Activated CD4-positive, CD25-positive, alpha-beta regulatory T cell treated with anti-CD3 and anti-CD28 coated beads, Interleukin-2, amount 50 U/mL, for 72 hours (primary cell): ENCODE data around the gene GUF1.
"Not testable (repeated sequence)": the region's sequence is repeated elsewhere in the genome, so short reads cannot be mapped to it uniquely, and the experiment has no call there.

Source experiments
- DNase-seq: peaks from one replicate; pipeline ENCODE4 v3.0.0; 2021

Gene GUF1

GRCh38 chr4:44704673-44705072 lies 26.5 kb downstream of the GUF1 start:
- DNase-seq = no peak

- no peak for DNase-seq
Observed at GRCh38 chr4:44713125-44713524, 34.9 kb downstream of the GUF1 start.

- DNase-seq = no peak
Observed at GRCh38 chr4:44716597-44716996, 38.4 kb downstream of the GUF1 start.

GRCh38 chr4:44720371-44720770 lies 42.2 kb downstream of the GUF1 start:
- DNase-seq = no peak

GRCh38 chr4:44722001-44722400 lies 43.8 kb downstream of the GUF1 start:
- no peak for DNase-seq

GRCh38 chr4:44725166-44725565 lies 46.9 kb downstream of the GUF1 start:
- no peak for DNase-seq

- DNase-seq = no peak
Observed at GRCh38 chr4:44725726-44726037, 47.5 kb downstream of the GUF1 start.

- peak; percentile 75 for DNase-seq
Observed at GRCh38 chr4:44726038-44726871, 48.0 kb downstream of the GUF1 start, which contains the start of gene GNPDA2. TSS of gene GNPDA2 (minus strand) at chr4:44726556. CDS start at chr4:44722207, 4,349 bp downstream.

- no peak for DNase-seq
Observed at GRCh38 chr4:44727471-44727870, 49.3 kb downstream of the GUF1 start.

GRCh38 chr4:44728694-44729093 lies 50.5 kb downstream of the GUF1 start:
- not testable (repeated sequence) for DNase-seq

- no peak for DNase-seq
Observed at GRCh38 chr4:44736900-44737299, 58.7 kb downstream of the GUF1 start.

GRCh38 chr4:44738615-44739014 lies 60.4 kb downstream of the GUF1 start:
- no peak for DNase-seq

- no peak for DNase-seq
Observed at GRCh38 chr4:44740201-44740600, 62.0 kb downstream of the GUF1 start.
